Esophagus muscularis mucosa (tissue), 4 donors: ENCODE data around the gene TFE3. TPM values are rescaled to one million over a fixed set of nuclear protein-coding genes. Genes with fewer than 3 reads are reported as not detected.

Experiments used
- DNase-seq: peaks from one replicate; pipeline ENCODE4 v3.0.0-alpha.2; 2017; ENCODE audit errors: extremely low spot score
- H3K27ac ChIP-seq, 4 donors: fragments of 200-600 bp; sonication (generic); replicated peaks in 1 of 4; 1 replicate in 3 of 4; 2 replicates in 1 of 4; pipeline ENCODE4 v1.5.1; 2016 to 2019; ENCODE audit warnings: mild to moderate bottlenecking in 1 of 4
- H3K27me3 ChIP-seq, 4 donors: fragments of 200-600 bp; sonication (generic); one replicate each; pipeline versions ENCODE4 v1.5.1 to v1.6.0; 2016 to 2019
- H3K36me3 ChIP-seq, 4 donors: fragments of 200-600 bp; sonication (generic); one replicate each; pipeline ENCODE4 v1.5.1; 2016 to 2019
- H3K4me1 ChIP-seq, 4 donors: fragments of 200-600 bp; sonication (generic); one replicate each; pipeline ENCODE4 v1.5.1; 2016 to 2019
- H3K4me3 ChIP-seq, 4 donors: fragments of 200-600 bp; sonication (generic); 1 replicate in 2 of 4; 2 replicates in 2 of 4; pipeline ENCODE4 v1.5.1; 2016 to 2019; ENCODE audit warnings: mild to moderate bottlenecking in 4 of 4, moderate library complexity in 1 of 4
- H3K9me3 ChIP-seq, 4 donors: fragments of 200-600 bp; sonication (generic); 1 replicate in 3 of 4; 2 replicates in 1 of 4; pipeline ENCODE4 v1.5.1; 2016 to 2019
- CTCF ChIP-seq, 3 experiments: fragments of 200-600 bp in 2 of 3; fragments of 450-650 bp in 1 of 3; sonication (generic) in 2 of 3; IDR thresholded peaks; one replicate each; pipeline ENCODE4 v1.5.1; 2017 to 2019; ENCODE audit warnings: antibody characterized with exemption in 3 of 3, mild to moderate bottlenecking in 2 of 3, moderate library complexity in 1 of 3
- EP300 ChIP-seq: sonication (generic); formaldehyde crosslinking; IDR thresholded peaks from one replicate; pipeline ENCODE4 v1.6.1; 2017; ENCODE audit warnings: antibody characterized with exemption
- POLR2A ChIP-seq: fragments of 450-650 bp; IDR thresholded peaks from one replicate; pipeline ENCODE4 v1.6.1; 2017; ENCODE audit warnings: antibody characterized with exemption, moderate library complexity, mild to moderate bottlenecking, low read depth
- POLR2AphosphoS5 ChIP-seq, 2 donors: sonication (generic); formaldehyde crosslinking; IDR thresholded peaks; one replicate each; pipeline ENCODE4 v1.6.1; 2017; ENCODE audit warnings: antibody characterized with exemption in 2 of 2
- WGBS: methylation state at CpG from one replicate; pipeline ENCODE4 v1.1.5; 2018; 5-methylcytosine and 5-hydroxymethylcytosine counted together
- intact Hi-C: fragments of 100-400 bp; cut with DNase I; formaldehyde crosslinking; loops from one replicate; pipeline ENCODE4 v1.15.1; 2023
- total RNA-seq, 4 donors: library from RNA; depleted of rRNA; stranded (reverse); fragments of >200 nt; gene quantifications; one replicate each; pipeline versions ENCODE4 v1.1.0 to v1.2.1, GENCODE V29; 2016

TFE3 gene
- total RNA-seq, 4 donors from 2014 or later: 99.9 to 181 (median 150) TPM

- Histone ChIP-seq H3K36me3 (peaks cover 0 to 32% (median 14%) of the 10 kb centered on the region in 4 donors), H3K27me3 (no peaks in the 10 kb centered on the region), H3K4me1 (peaks cover 0 to 8% (median 7%) of the 10 kb centered on the region in 4 donors), H3K9me3 (no peaks in the 10 kb centered on the region), H3K27ac (no peak overlapping the region), H3K4me3 (no peak overlapping the region)
- no peak for DNase-seq
- 84% methylated on average over 8 of the region's 10 CpGs for WGBS
- no peak for TF ChIP-seq CTCF (IDR thresholded peaks at IDR 0.05)
- TF ChIP-seq EP300: no peak
- no peak for TF ChIP-seq POLR2AphosphoS5 (IDR thresholded peaks at IDR 0.05)
- no peak for TF ChIP-seq POLR2A
- intact Hi-C loops: no loop called here
Measured at GRCh38 chrX:49061916-49062315, 18.8 kb upstream of the TFE3 start.

- Histone ChIP-seq H3K9me3 (no peaks in the 10 kb centered on the region), H3K4me1 (peaks cover 0 to 8% (median 7%) of the 10 kb centered on the region in 4 donors), H3K27ac (no peak overlapping the region), H3K36me3 (peaks cover 0 to 32% (median 14%) of the 10 kb centered on the region in 4 donors), H3K4me3 (no peak overlapping the region), H3K27me3 (no peaks in the 10 kb centered on the region)
- intact Hi-C loops: no loop called here
- TF ChIP-seq POLR2A (no peak), EP300 (no peak), POLR2AphosphoS5 (IDR thresholded peaks at IDR 0.05) (no peak), CTCF (IDR thresholded peaks at IDR 0.05) (no peak)
- WGBS: 82% methylated on average over 7 of the region's 7 CpGs
- DNase-seq: no peak
Measured at GRCh38 chrX:49061490-49061889, 18.3 kb upstream of the TFE3 start.

- Histone ChIP-seq H3K4me1 (peaks cover 0 to 8% (median 7%) of the 10 kb centered on the region in 4 donors), H3K4me3 (no peak overlapping the region), H3K9me3 (no peaks in the 10 kb centered on the region), H3K36me3 (peaks cover 0 to 31% (median 12%) of the 10 kb centered on the region in 4 donors), H3K27me3 (no peaks in the 10 kb centered on the region), H3K27ac (no peak overlapping the region)
- WGBS: 71% methylated on average over 3 of the region's 3 CpGs
- intact Hi-C loops: no loop called here
- TF ChIP-seq POLR2A: no peak
- TF ChIP-seq CTCF (IDR thresholded peaks at IDR 0.05): no peak
- TF ChIP-seq EP300: no peak
- TF ChIP-seq POLR2AphosphoS5 (IDR thresholded peaks at IDR 0.05): no peak
- DNase-seq: no peak
Measured at GRCh38 chrX:49060914-49061313, 17.8 kb upstream of the TFE3 start.

GRCh38 chrX:49059681-49060085, 16.5 kb upstream of the TFE3 start:
- no peaks in the 10 kb centered on the region for H3K27me3 ChIP-seq
- H3K4me1 ChIP-seq: peaks cover 0 to 8% (median 7%) of the 10 kb centered on the region in 4 donors
- H3K36me3 ChIP-seq: peaks cover 0 to 23% (median 9%) of the 10 kb centered on the region in 4 donors
- peak overlapping the region in 1 of 4 donors; percentile 30 for H3K4me3 ChIP-seq
- 74% methylated on average over 9 of the region's 10 CpGs for WGBS
- peak overlapping the region in 3 of 4 donors; percentile 31 to 46 (median 34) for H3K27ac ChIP-seq
- DNase-seq: no peak
- TF ChIP-seq POLR2A (no peak), CTCF (IDR thresholded peaks at IDR 0.05) (no peak), EP300 (no peak), POLR2AphosphoS5 (IDR thresholded peaks at IDR 0.05) (no peak)
- H3K9me3 ChIP-seq: peaks cover 0 to under 1% (median 0%) of the 10 kb centered on the region in 4 donors
- intact Hi-C loops: no loop called here

- Histone ChIP-seq H3K36me3 (peaks cover 0 to 20% (median 6%) of the 10 kb centered on the region in 4 donors), H3K4me3 (peak overlapping the region in 1 of 4 donors; percentile 30), H3K9me3 (peaks cover 0 to 5% (median 0%) of the 10 kb centered on the region in 4 donors), H3K27ac (peak overlapping the region; percentile 23 to 46 (median 32)), H3K4me1 (peaks cover 0 to 8% (median 7%) of the 10 kb centered on the region in 4 donors), H3K27me3 (no peaks in the 10 kb centered on the region)
- WGBS: 58% methylated on average over 6 of the region's 6 CpGs
- TF ChIP-seq CTCF (IDR thresholded peaks at IDR 0.05) (no peak), POLR2AphosphoS5 (IDR thresholded peaks at IDR 0.05) (no peak), POLR2A (no peak), EP300 (no peak)
- intact Hi-C loops: no loop called here
- DNase-seq: no peak
Measured at GRCh38 chrX:49059201-49059600, 16.0 kb upstream of the TFE3 start.
